Measurements from ENCODE around the gene TPCN2. TPM values are rescaled to one million over a fixed set of nuclear protein-coding genes. Genes with fewer than 3 reads are reported as not detected.
A peak's percentile ranks its signal among the peaks of the same experiment; 100 is the strongest.

Gene TPCN2
- total and polyA plus RNA-seq, 2 of the 8 experiments (the other 6 are each of a cell fraction or from before 2014, with no cell fraction given), result 9.7 to 18.6 TPM

GRCh38 chr11:69014898-69015549 is 33.7 kb upstream of the TPCN2 start:
- ChIA-PET CTCF (ENCODE audit: partially characterized antibody) (interaction anchor here (0.9 to 1.0 kb wide), 2 partner anchors 12 to 669 kb away, joined by 3 to 4 read pairs; no protein-coding TSS in a partner anchor), POLR2A (ENCODE audit: partially characterized antibody) (no interaction called here)
- no peak overlapping the region for H3K4me3 ChIP-seq (ENCODE audit: extremely low read depth in 1 of 4, insufficient read depth in 2 of 4, low read depth in 3 of 4, low read length in 4 of 4)
- FAIRE-seq (no peak), DNase-seq (ENCODE audit: low read depth in 1 of 2, low spot score in 2 of 2) (no peak)
- H3K79me1 ChIP-seq (ENCODE audit: low read depth, low read length), result no peaks in the 10 kb centered on the region
- 89% methylated on average over 8 of the region's 9 CpGs; no CpG with 5 or more reads in 1 of the 2 experiments for WGBS, 2 experiments (ENCODE audit: extremely low coverage in 1 of 2, insufficient coverage in 1 of 2, insufficient read length in 1 of 2, insufficient replicate concordance in 2 of 2, low coverage in 1 of 2, low lambda C conversion rate in 2 of 2, missing lambda C conversion rate in 1 of 2)
- peaks cover 24% of the 10 kb centered on the region; the same call in 1 of the 2 replicates for H3K23me2 ChIP-seq (ENCODE audit: low read depth, low read length)
- no peak overlapping the region for H2BK20ac ChIP-seq (ENCODE audit: low read length)
- H3K4ac ChIP-seq (replicated peaks; ENCODE audit: insufficient read length, low read depth, low read length), result no peak overlapping the region
- no peak overlapping the region for H3K56ac ChIP-seq (replicated peaks; ENCODE audit: insufficient read length, low read depth, low read length)
- H3K9me3 ChIP-seq (ENCODE audit: insufficient read depth in 2 of 2, low read depth in 1 of 2, low read length in 1 of 2), result no peaks in the 10 kb centered on the region
- peak overlapping the region; percentile 35; the same call in 1 of the 2 replicates for H2BK12ac ChIP-seq (ENCODE audit: low read depth, low read length)
- H3K79me2 ChIP-seq (ENCODE audit: control insufficient read depth in 1 of 2, insufficient read depth in 2 of 2, low read length in 2 of 2), result no peaks in the 10 kb centered on the region
- H3K14ac ChIP-seq (ENCODE audit: insufficient read length), result no peak overlapping the region
- H4K91ac ChIP-seq (replicated peaks; ENCODE audit: insufficient read length, low read length), result peak overlapping the region; percentile 10
- peak overlapping the region in 1 of 2 experiments; percentile 85; a peak in 1 of 4 replicates for H3K4me2 ChIP-seq (ENCODE audit: insufficient read depth in 1 of 2, low read depth in 2 of 2, low read length in 2 of 2)
- H3K4me1 ChIP-seq (replicated peaks in 1 of 4; ENCODE audit: control insufficient read depth in 3 of 4, insufficient read depth in 4 of 4, low read length in 3 of 4), result peaks cover 9 to 42% (median 32%) of the 10 kb centered on the region in 4 experiments
- no peaks in the 10 kb centered on the region for H4K20me1 ChIP-seq (replicated peaks in 1 of 2; ENCODE audit: control insufficient read depth in 1 of 2, insufficient read depth in 2 of 2, low read length in 2 of 2)
- peak overlapping the region; percentile 24; the same call in 1 of the 2 replicates for H2BK5ac ChIP-seq (ENCODE audit: low read depth, low read length)
- H2BK120ac ChIP-seq (replicated peaks; ENCODE audit: low read depth, low read length), result no peak overlapping the region
- H3K36me3 ChIP-seq (ENCODE audit: control insufficient read depth in 2 of 4, insufficient read depth in 4 of 4, low read length in 3 of 4), result no peaks in the 10 kb centered on the region
- no peak overlapping the region for H3K9ac ChIP-seq (replicated peaks in 1 of 4; ENCODE audit: extremely low read depth in 1 of 4, low read depth in 3 of 4, low read length in 3 of 4)
- no peak overlapping the region for H3K27ac ChIP-seq (ENCODE audit: low read depth, low read length)
- H4K5ac ChIP-seq (ENCODE audit: insufficient read length, low read depth, low read length), result no peak overlapping the region
- no peak overlapping the region for H3K23ac ChIP-seq (ENCODE audit: insufficient read length)
- no peak overlapping the region; the same call in 1 of the 2 replicates for H2AK5ac ChIP-seq (ENCODE audit: low read depth, low read length)
- H2AFZ ChIP-seq (ENCODE audit: low read length), result no peak overlapping the region
- H3K18ac ChIP-seq (ENCODE audit: extremely low read depth, low read length), result peak overlapping the region; percentile 32; the same call in 1 of the 2 replicates
- peak overlapping the region; percentile 41; the same call in 1 of the 2 replicates for H4K8ac ChIP-seq (ENCODE audit: extremely low read depth, insufficient read depth, low read length)
- H2BK15ac ChIP-seq (ENCODE audit: low read length), result no peak overlapping the region
- peaks cover 0 to 4% (median 0%) of the 10 kb centered on the region in 4 experiments; a peak in 4 of 7 replicates for H3K27me3 ChIP-seq (replicated peaks in 1 of 4; ENCODE audit: control insufficient read depth in 3 of 4, extremely low read depth in 1 of 4, insufficient read depth in 3 of 4, low read length in 3 of 4)
- no peak for TF ChIP-seq USF2 (IDR thresholded peaks at IDR 0.05; ENCODE audit: low read length)
- TF ChIP-seq TAF7 (optimal IDR thresholded peaks at IDR 0.05; ENCODE audit: borderline replicate concordance, low read depth, low read length), result no peak
- no peak for TF ChIP-seq RAD21 (IDR thresholded peaks at IDR 0.05 in 1 of 2, conservative IDR thresholded peaks at IDR 0.05 in 1 of 2; ENCODE audit: low read depth in 2 of 2, low read length in 2 of 2)
- no peak for TF ChIP-seq SUZ12 (IDR thresholded peaks at IDR 0.05; ENCODE audit: low read length)
- no peak for TF ChIP-seq ATF2 (IDR thresholded peaks at IDR 0.05; ENCODE audit: low read length)
- no peak for TF ChIP-seq GTF2F1 (IDR thresholded peaks at IDR 0.05; ENCODE audit: borderline replicate concordance, low read depth, low read length)
- TF ChIP-seq TAF1 (IDR thresholded peaks at IDR 0.05; ENCODE audit: low read depth, low read length), result no peak
- no peak for TF ChIP-seq FOSL1 (IDR thresholded peaks at IDR 0.05; ENCODE audit: insufficient read depth, low read depth, low read length)
- no peak for TF ChIP-seq SIRT6 (IDR thresholded peaks at IDR 0.05; ENCODE audit: low read length)
